Fibroblast of the conjunctiva (primary cell): ENCODE results near the gene TARDBP.
"Not testable (repeated sequence)": the region's sequence is repeated elsewhere in the genome, so short reads cannot be mapped to it uniquely, and the experiment has no call there.

Source experiments
- DNase-seq: peaks from one replicate; pipeline ENCODE4 v3.0.0-alpha.2; 2010; ENCODE audit warnings: low read depth

TARDBP gene

GRCh38 chr1:11012260-11013159, at the start of gene TARDBP:
TSS of gene TARDBP (plus strand) at chr1:11012654. CDS start at chr1:11013728, 1,074 bp downstream.
- DNase-seq, result peak; percentile 53

- no peak for DNase-seq
Measured at GRCh38 chr1:10965546-10966226, 46.8 kb upstream of the TARDBP start.

- no peak for DNase-seq
Measured at GRCh38 chr1:10967090-10967489, 45.4 kb upstream of the TARDBP start.

GRCh38 chr1:10968411-10968826, 44.0 kb upstream of the TARDBP start:
- DNase-seq, result no peak

GRCh38 chr1:10969267-10969970, 43.0 kb upstream of the TARDBP start:
- no peak for DNase-seq

GRCh38 chr1:10969971-10970332, 42.5 kb upstream of the TARDBP start:
- no peak for DNase-seq

GRCh38 chr1:10973552-10973951, 38.9 kb upstream of the TARDBP start:
- peak; percentile 20 for DNase-seq

- DNase-seq, result no peak
Measured at GRCh38 chr1:10973956-10974881, 38.2 kb upstream of the TARDBP start.

- DNase-seq, result no peak
Measured at GRCh38 chr1:10975567-10976326, 36.7 kb upstream of the TARDBP start.

GRCh38 chr1:10978719-10979118, 33.7 kb upstream of the TARDBP start:
- DNase-seq, result no peak

- DNase-seq, result no peak
Measured at GRCh38 chr1:10979483-10979920, 33.0 kb upstream of the TARDBP start.

GRCh38 chr1:10980094-10980577, 32.3 kb upstream of the TARDBP start:
- peak; percentile 64 for DNase-seq

GRCh38 chr1:10980841-10981727, 31.4 kb upstream of the TARDBP start:
- DNase-seq, result no peak

GRCh38 chr1:10986525-10986890, 25.9 kb upstream of the TARDBP start:
- no peak for DNase-seq

GRCh38 chr1:10987840-10988417, 24.5 kb upstream of the TARDBP start:
- no peak for DNase-seq

- no peak for DNase-seq
Measured at GRCh38 chr1:10989095-10989494, 23.4 kb upstream of the TARDBP start.

- not testable (repeated sequence) for DNase-seq
Measured at GRCh38 chr1:10989920-10990516, 22.4 kb upstream of the TARDBP start.

- no peak for DNase-seq
Measured at GRCh38 chr1:10990828-10991227, 21.6 kb upstream of the TARDBP start.

GRCh38 chr1:10992004-10992403, 20.4 kb upstream of the TARDBP start:
- not testable (repeated sequence) for DNase-seq
